ENCODE measurements around the gene BANP.
"Not testable (repeated sequence)": the region's sequence is repeated elsewhere in the genome, so short reads cannot be mapped to it uniquely, and the experiment has no call there.

BANP gene, protein sequence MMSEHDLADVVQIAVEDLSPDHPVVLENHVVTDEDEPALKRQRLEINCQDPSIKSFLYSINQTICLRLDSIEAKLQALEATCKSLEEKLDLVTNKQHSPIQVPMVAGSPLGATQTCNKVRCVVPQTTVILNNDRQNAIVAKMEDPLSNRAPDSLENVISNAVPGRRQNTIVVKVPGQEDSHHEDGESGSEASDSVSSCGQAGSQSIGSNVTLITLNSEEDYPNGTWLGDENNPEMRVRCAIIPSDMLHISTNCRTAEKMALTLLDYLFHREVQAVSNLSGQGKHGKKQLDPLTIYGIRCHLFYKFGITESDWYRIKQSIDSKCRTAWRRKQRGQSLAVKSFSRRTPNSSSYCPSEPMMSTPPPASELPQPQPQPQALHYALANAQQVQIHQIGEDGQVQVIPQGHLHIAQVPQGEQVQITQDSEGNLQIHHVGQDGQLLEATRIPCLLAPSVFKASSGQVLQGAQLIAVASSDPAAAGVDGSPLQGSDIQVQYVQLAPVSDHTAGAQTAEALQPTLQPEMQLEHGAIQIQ

GRCh38 chr16:87950765-87951551 is at the start of gene BANP:
Gene BANP, plus strand, starts transcription at chr16:87951434. Its CDS starts 23,682 bp downstream, at chr16:87975116.
- DNase-seq = peak; percentile 96

DNA sequence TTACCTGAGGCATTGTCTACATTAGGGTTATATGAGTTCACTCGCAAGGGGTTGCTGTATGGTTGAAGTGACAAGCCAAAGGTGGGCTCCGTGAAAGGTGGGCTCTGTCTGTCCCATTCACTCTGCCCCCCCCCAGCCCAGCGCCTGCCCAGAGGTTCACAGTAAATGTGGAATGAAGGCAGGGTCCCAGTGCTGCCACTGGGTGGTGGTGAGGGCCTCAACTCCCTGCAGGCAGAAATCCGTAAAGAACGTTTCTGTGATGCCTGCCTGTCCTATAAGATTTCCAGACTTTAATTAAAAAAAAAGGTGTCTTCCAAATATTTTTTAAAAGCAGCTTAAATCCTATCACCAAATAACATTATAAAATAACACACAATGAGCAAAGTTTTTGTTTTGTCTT is 46.3 kb upstream of the BANP start:
- not testable (repeated sequence) for DNase-seq

- DNase-seq = not testable (repeated sequence)
These were observed 45.7 kb upstream of the BANP start for GRCh38 chr16:87905521-87905920.

GRCh38 chr16:87908101-87908500 is 43.1 kb upstream of the BANP start:
- DNase-seq = not testable (repeated sequence)

DNA sequence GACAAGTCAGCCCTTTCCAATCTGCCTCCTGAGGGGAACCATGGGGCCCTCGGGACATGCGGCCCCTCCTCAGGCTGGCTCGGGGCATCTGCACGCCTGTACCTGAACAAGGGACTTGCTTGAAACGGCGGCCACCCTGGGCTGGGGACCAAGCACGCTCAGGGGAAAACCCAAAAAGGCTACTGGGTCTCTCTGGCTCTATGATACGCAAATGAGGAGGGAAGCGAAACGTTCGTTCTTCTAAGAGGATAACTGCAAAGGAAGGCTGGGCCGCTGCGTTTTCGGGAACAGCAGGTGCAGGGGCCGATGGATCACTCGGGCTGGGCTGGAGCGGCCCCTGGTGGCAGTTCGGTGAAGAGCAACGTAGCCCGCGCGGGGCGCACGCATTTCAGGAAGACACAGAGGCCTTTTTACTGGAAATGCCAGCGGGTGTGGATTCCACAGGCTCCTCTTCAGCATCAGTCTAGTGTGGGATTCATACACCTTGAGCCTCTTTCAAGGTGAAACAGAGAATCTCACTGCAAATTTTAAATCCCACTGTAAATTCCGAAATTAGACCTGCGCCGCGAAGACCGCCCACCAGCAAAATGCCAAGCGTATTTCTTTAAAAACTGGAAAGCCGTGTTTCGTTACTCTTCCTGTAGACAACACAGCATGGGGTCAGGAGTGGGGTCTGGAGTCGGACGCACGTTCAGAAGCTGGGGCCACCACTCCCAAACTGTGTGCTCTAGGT is 41.9 kb upstream of the BANP start:
- DNase-seq = peak; percentile 6 to 49

DNA sequence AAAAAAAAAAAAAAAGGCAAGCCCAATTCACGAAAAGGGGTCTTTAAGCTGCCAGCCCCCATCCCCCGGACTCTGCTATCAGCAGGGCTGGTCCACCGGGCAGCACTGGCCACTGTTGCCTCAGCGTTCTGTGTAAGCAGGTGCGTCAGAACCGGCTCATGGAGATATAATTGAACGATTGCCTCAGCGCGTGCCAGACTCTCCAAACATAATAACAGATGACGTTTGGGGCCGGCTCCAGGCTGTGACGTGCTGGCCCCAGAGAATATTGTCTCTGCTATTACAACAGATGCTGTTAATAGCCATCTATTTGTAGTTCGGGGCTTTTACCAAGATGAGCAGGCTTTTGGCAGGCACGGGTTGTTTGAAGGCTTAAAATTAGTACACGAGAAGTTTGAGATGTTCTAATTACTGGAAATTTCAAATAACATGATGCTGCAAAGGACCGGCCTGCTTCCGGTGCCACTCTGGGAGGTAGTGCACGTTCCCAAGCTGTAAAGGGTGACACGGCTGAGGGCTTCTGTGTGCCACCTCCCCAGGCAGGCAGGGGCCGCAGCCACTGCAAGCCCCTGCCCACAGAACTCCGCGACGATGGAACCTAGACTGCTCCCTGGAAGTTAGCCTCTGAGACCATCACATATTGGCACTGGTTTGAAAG is 40.0 kb upstream of the BANP start:
- DNase-seq = not testable (repeated sequence)

GRCh38 chr16:87912691-87913090 is 38.5 kb upstream of the BANP start:
- not testable (repeated sequence) for DNase-seq

DNA sequence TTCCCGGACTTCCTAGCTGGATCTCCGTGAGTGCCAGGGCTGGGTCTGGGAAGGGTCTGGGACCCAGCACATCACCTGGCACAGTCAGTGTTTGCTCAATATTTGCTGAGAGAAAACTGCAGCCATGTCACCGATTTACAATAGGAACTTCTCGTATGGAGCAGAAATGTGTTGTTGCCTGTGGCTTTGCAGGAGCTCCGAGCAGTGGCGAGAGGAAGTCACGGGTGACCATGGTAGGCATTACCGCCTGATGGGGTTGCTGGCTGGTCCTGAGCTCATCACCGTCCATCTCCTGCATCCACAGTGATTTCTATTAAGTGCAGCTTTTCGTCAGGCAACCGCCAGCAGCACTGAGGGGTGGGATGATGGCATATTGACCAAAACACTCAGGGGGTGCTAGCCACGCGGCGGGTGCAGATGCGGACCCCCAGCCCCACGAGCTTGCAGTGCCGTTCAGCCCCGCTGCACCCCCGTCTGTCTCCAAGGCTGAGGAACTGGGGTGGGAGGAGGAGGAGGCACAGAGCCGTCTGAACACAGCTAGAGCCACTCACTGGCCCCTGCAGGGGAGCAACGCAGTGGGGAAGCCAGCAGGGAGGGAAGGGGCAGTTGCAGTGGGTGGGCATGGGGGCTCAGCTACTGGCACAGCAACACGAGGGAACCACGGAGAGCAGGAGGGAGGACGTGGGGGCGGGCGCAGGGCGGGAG is 37.1 kb upstream of the BANP start:
- not testable (repeated sequence) for DNase-seq

- DNase-seq = no peak
These were observed 36.4 kb upstream of the BANP start for GRCh38 chr16:87914812-87915211.

GRCh38 chr16:87917503-87917902 is 33.7 kb upstream of the BANP start:
- no peak for DNase-seq

DNA sequence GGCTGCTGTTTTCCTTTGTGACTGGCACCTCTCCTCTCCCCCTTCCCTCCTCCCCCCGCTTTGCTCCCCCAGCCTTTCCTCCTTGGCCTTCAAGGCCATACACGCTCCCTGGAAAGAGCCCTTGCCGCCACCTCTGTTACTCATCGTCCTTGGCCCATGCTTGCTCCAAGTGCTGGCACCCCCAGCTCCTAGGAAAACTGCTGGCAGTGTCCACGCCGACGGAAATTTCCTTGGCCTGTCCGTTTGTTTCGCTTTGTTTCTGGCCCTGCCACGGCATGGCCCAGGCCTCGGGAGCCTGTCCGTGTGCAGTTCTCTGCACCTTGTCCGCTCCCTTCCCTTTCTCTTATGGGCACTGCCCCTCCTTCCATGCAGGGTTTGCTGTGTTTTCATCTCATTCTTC is 32.9 kb upstream of the BANP start:
- peak in 1 of 2 donors; percentile 8 for DNase-seq

DNA sequence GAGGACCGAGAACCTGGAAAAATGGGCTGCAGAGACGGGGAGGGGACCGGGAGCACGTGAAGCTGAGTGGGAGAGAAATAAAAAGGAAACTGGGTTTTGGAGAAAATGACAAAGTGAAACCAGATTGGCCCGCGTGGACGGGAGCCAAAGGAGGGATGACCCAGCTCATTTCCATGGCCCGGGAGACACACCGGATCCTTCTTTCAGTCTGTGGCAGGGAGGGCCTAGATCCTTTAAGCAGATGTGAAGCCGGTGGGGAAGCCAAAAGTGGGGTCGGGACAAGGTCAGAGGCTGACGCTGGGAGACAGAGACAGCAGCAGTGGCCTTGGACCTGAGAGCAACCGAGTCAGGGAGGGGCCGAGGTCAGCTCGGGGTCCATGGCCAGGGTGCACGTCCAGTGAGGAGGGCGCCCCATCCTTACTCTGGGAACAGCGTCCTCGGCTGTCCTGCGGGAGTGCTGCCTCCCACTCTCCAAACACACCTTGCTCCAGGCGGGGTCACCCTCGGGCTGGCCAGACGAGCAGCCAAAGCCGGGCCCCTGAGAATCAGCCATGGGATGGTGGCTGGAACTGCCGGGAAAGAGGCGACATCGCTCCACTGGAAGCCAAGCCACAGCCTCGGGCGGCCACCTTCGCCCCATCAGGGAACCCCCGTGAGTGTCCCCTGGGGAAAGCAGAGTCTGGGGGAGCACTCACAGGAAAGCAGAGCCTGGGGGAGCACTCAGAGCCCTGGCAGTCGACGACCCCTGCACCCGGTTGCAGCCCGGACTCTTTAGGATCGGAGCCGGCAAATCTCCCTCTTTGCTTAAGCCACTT is 32.2 kb upstream of the BANP start:
- no peak for DNase-seq

GRCh38 chr16:87919681-87919994 is 31.6 kb upstream of the BANP start:
- no peak for DNase-seq

DNA sequence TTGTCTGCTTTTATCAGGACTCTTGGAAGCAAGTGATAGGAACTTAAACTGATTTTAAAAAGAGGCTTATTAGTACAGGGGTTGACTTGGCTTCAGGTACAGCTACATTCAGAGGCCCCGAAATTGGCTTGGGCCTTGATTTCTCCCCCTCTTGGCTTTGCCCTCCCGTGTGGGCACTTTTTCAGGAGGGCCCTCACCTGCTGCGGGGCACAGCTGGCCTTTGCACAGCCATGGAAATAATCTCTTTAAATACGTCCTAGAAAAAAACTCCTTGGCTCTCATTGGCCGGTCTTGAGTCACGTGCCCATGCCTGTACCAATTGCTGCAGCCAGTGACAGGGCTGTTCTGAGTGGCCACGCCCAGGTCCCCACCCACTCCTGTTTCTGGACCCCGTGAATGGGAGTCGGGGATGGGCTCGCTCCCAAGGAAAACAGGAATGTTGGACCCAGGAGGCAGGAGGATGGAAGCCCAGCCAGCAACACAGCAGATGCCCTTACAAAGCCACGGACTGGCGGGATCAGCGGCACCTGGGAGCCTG is 29.9 kb upstream of the BANP start:
- no peak for DNase-seq

DNA sequence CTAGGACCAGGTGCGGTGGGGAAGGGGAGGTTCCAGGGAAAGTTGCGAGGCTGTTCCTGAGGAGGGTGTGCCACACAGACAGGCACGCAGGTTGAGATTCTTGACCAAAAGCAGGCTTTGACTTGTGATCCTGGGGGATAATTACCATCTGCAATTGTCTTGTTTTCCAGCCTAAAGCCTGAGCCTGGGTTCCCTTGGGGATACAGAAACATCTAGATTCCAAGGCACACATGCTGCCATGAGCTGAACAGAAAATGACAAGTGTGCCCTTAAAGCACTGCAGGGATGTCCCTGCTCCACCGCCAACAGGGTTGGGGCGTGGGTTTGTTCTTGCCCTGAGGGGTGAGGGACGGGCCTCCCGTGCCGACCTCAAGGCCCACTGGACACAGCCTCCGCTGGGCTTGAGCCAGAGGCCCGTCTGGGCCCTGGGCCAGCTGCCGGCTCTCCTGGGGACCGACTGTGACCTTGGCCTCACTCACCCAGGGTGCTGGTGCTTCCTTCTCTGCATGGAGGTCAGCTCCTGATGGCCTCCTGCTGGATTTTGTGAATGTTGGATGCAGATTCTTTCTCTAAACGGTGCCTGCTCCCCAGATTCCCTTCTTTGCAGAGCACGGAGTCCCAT is 28.9 kb upstream of the BANP start:
- no peak for DNase-seq

DNA sequence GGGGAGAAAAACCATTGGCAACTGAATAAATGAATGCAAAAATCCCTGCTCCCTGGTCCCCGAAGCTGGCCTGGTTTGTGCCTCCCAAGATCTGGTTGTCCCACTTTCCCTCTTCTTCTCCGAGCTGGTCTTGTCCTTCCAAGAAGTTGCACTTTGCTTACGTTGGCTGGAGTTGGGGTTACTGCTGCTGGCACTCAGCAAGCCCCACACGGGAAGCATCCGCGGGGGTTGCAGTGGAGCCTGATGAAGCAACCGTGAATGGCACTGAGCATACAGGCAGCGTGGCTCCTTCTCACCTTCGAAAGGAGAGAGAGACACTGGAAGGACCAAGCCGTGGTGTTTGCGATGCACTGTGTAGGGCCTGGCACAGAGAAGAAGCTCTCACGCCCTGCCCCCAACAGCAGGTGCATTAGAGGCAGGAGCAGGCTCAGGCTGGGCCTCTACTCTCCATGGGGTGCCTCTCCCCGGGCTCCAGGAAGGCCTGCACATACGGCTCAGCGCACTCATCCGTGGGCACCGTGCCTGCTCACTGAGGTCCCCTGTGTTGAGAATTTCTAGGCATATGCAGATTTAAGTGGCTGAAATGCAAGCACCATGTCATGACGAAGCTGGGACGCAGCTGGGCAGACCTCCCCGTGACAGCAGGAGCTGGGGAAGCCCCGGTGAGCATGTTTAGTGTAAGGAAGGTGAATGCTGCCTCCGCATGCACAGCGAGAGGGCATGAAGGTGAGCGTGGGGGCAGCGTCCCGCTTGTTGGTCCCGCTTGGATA is 27.0 kb upstream of the BANP start:
- no peak for DNase-seq

DNA sequence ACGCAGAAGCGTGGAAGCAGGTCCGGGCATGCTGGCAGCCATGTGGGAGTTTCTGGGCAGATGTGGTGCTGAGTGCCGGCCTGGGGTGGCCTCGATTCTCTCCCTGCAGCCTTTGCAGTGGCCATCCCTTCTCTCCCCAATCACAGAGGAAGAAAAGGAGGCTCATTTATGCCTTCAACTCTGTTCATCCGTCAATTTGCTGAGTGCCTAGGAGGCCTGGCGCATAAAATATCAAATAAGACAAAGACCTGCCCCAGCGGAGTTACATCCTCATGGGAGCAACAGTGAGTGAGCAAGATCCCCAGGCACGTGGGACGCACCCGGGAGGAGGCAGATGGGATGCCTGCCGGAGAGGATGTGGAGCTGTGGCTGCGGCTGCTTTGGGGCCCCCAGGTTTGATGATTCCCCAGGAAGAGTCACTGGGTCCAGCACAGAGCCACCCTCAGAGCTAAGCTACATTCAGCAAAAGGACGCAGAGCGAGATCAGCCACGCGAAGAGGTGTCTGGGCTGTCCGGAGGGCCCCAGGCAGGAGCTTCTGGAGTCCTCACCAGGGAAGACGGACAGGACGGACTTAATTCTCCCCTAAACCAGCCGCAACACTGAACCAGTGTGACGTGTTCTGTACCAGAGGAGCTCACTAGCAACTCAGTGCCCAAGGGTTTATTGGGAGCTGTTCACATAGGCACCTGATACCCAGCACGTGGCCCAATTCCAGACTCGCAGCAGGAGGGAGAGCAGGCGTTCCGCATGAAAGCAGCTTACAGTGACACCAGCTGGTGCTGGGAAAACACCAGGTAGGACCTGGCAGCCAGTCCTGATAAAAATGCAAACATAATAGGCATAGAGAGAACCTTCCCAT is 26.2 kb upstream of the BANP start:
- no peak for DNase-seq

All from hippocampal formation (tissue), 2 donors.